ENCODE measurements around the gene DAPK2.

Gene DAPK2

DNA sequence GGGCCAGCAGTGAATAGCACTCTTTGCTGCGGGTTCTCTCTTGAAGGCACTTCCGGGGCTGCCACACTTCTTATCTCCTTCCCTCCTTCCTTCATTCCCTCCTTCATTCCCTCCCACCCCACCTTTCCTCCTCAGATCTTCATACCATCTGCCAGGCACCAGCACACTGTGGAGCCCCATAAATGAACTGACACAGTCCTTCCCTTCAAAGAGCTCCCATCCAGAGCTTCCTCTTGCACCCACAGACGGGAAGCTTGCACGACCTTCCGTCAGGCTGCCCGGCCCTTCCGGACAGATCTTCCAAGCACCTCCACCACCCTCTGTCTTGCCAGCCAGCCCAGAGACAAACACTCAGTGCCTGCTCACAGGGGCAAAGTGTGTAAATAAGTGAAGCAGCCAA, 147.1 kb downstream of the DAPK2 start:
- TF ChIP-seq POLR2AphosphoS5 (IDR thresholded peaks at IDR 0.05; ENCODE audit: low read depth, low read length) (no peak), TAF1 (IDR thresholded peaks at IDR 0.05; ENCODE audit: borderline replicate concordance, insufficient read depth, low read length) (no peak), SIN3A (IDR thresholded peaks at IDR 0.05; ENCODE audit: borderline replicate concordance, insufficient read depth, low read length) (no peak), FOXP2 (optimal IDR thresholded peaks at IDR 0.05; ENCODE audit: borderline replicate concordance, extremely low read depth, extremely low read length, insufficient read depth) (no peak)
- TF ChIP-seq, protein P1, sequence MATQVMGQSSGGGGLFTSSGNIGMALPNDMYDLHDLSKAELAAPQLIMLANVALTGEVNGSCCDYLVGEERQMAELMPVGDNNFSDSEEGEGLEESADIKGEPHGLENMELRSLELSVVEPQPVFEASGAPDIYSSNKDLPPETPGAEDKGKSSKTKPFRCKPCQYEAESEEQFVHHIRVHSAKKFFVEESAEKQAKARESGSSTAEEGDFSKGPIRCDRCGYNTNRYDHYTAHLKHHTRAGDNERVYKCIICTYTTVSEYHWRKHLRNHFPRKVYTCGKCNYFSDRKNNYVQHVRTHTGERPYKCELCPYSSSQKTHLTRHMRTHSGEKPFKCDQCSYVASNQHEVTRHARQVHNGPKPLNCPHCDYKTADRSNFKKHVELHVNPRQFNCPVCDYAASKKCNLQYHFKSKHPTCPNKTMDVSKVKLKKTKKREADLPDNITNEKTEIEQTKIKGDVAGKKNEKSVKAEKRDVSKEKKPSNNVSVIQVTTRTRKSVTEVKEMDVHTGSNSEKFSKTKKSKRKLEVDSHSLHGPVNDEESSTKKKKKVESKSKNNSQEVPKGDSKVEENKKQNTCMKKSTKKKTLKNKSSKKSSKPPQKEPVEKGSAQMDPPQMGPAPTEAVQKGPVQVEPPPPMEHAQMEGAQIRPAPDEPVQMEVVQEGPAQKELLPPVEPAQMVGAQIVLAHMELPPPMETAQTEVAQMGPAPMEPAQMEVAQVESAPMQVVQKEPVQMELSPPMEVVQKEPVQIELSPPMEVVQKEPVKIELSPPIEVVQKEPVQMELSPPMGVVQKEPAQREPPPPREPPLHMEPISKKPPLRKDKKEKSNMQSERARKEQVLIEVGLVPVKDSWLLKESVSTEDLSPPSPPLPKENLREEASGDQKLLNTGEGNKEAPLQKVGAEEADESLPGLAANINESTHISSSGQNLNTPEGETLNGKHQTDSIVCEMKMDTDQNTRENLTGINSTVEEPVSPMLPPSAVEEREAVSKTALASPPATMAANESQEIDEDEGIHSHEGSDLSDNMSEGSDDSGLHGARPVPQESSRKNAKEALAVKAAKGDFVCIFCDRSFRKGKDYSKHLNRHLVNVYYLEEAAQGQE (IDR thresholded peaks at IDR 0.05; ENCODE audit: insufficient read depth in 1 of 2, low read depth in 2 of 2, low read length in 2 of 2), result no peak

- TF ChIP-seq SIN3A (IDR thresholded peaks at IDR 0.05; ENCODE audit: borderline replicate concordance, insufficient read depth, low read length), result no peak
Measured at GRCh38 chr15:63896336-63897115, 149.8 kb downstream of the DAPK2 start.

GRCh38 chr15:63895787-63896218, 150.5 kb downstream of the DAPK2 start:
- no peak for TF ChIP-seq FOXP2 (optimal IDR thresholded peaks at IDR 0.05; ENCODE audit: borderline replicate concordance, extremely low read depth, extremely low read length, insufficient read depth)
- TF ChIP-seq SIN3A (IDR thresholded peaks at IDR 0.05; ENCODE audit: borderline replicate concordance, insufficient read depth, low read length), result no peak
- no peak for TF ChIP-seq TAF1 (IDR thresholded peaks at IDR 0.05; ENCODE audit: borderline replicate concordance, insufficient read depth, low read length)
- TF ChIP-seq POLR2AphosphoS5 (IDR thresholded peaks at IDR 0.05; ENCODE audit: low read depth, low read length), result no peak
- TF ChIP-seq, protein P1 (IDR thresholded peaks at IDR 0.05; ENCODE audit: insufficient read depth in 1 of 2, low read depth in 2 of 2, low read length in 2 of 2), result no peak

GRCh38 chr15:63895194-63895593, 151.1 kb downstream of the DAPK2 start:
- TF ChIP-seq SIN3A (IDR thresholded peaks at IDR 0.05; ENCODE audit: borderline replicate concordance, insufficient read depth, low read length), result no peak
- no peak for TF ChIP-seq TAF1 (IDR thresholded peaks at IDR 0.05; ENCODE audit: borderline replicate concordance, insufficient read depth, low read length)
- no peak for TF ChIP-seq POLR2AphosphoS5 (IDR thresholded peaks at IDR 0.05; ENCODE audit: low read depth, low read length)
- TF ChIP-seq, protein P1 (IDR thresholded peaks at IDR 0.05; ENCODE audit: insufficient read depth in 1 of 2, low read depth in 2 of 2, low read length in 2 of 2), result no peak
- TF ChIP-seq FOXP2 (optimal IDR thresholded peaks at IDR 0.05; ENCODE audit: borderline replicate concordance, extremely low read depth, extremely low read length, insufficient read depth), result no peak

GRCh38 chr15:63894662-63894949, 151.7 kb downstream of the DAPK2 start:
- TF ChIP-seq FOXP2 (optimal IDR thresholded peaks at IDR 0.05; ENCODE audit: borderline replicate concordance, extremely low read depth, extremely low read length, insufficient read depth) (no peak), SIN3A (IDR thresholded peaks at IDR 0.05; ENCODE audit: borderline replicate concordance, insufficient read depth, low read length) (no peak), POLR2AphosphoS5 (IDR thresholded peaks at IDR 0.05; ENCODE audit: low read depth, low read length) (no peak), TAF1 (IDR thresholded peaks at IDR 0.05; ENCODE audit: borderline replicate concordance, insufficient read depth, low read length) (no peak)
- TF ChIP-seq, protein P1 (IDR thresholded peaks at IDR 0.05; ENCODE audit: insufficient read depth in 1 of 2, low read depth in 2 of 2, low read length in 2 of 2), result no peak

All from PFSK-1 (cell line).